Progenitor cell of endocrine pancreas (in vitro differentiated cells): ENCODE results near the gene TM4SF1. TPM values are rescaled to one million over a fixed set of nuclear protein-coding genes. Genes with fewer than 3 reads are reported as not detected.

Experiments
- DNase-seq: peaks from one replicate; pipeline ENCODE4 v3.0.0; 2021; ENCODE audit warnings: low spot score; ENCODE audit not compliant: unreplicated experiment
- H3K27ac Mint-ChIP-seq: 2 replicates; pipeline ENCODE4 v1.8.0; 2021; ENCODE audit warnings: mild to moderate bottlenecking, moderate library complexity, mixed read lengths
- H3K27me3 Mint-ChIP-seq: 2 replicates; pipeline ENCODE4 v1.8.0; 2021; ENCODE audit warnings: mixed read lengths
- H3K36me3 Mint-ChIP-seq: 2 replicates; pipeline ENCODE4 v1.8.0; 2022; ENCODE audit warnings: mixed read lengths; ENCODE audit not compliant: insufficient read depth
- H3K4me1 Mint-ChIP-seq: 2 replicates; pipeline ENCODE4 v1.8.0; 2021; ENCODE audit warnings: low read depth, mixed read lengths
- H3K4me3 Mint-ChIP-seq: 2 replicates; pipeline ENCODE4 v1.8.0; 2021; ENCODE audit warnings: low read depth, mild to moderate bottlenecking, moderate library complexity, mixed read lengths
- H3K9me3 Mint-ChIP-seq: 2 replicates; pipeline ENCODE4 v1.8.0; 2021; ENCODE audit warnings: low read depth, mixed read lengths
- total RNA-seq: library from RNA; stranded (reverse); gene quantifications from 2 replicates; pipeline ENCODE4 v1.2.1, GENCODE V29; 2021
- TF ChIP-seq, protein P1 (sequence below): fragments of 200-600 bp; sonication (generic); IDR thresholded peaks from one replicate; pipeline ENCODE4 v1.5.0; 2021; ENCODE audit warnings: antibody characterized with exemption, mild to moderate bottlenecking; ENCODE audit not compliant: unreplicated experiment

The TM4SF1 gene
- total RNA-seq, 1 donor from 2014 or later, result 2.1 TPM

DNA sequence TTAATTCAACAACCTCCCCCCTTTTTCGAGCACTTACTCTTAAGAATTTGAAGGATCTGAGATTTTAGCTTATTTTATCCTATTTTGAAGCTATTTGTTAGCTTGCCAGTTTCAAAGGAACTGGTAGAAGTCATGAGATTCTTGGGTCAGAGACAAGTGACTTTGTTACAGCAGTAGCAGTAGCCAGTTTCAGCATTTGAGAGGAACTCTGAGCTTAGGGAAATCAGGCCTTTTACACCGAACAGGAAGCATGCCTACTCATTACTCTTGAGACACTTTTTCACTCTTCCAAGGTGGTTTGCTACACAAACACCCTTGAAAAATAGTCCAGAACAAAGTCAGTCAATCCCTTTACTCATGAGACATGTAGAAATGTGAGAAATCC is 24.5 kb upstream of the TM4SF1 start:
- H3K9me3 Mint-ChIP-seq, result no peaks in the 10 kb centered on the region
- H3K27me3 Mint-ChIP-seq, result no peaks in the 10 kb centered on the region
- no peaks in the 10 kb centered on the region for H3K36me3 Mint-ChIP-seq
- TF ChIP-seq, protein P1, sequence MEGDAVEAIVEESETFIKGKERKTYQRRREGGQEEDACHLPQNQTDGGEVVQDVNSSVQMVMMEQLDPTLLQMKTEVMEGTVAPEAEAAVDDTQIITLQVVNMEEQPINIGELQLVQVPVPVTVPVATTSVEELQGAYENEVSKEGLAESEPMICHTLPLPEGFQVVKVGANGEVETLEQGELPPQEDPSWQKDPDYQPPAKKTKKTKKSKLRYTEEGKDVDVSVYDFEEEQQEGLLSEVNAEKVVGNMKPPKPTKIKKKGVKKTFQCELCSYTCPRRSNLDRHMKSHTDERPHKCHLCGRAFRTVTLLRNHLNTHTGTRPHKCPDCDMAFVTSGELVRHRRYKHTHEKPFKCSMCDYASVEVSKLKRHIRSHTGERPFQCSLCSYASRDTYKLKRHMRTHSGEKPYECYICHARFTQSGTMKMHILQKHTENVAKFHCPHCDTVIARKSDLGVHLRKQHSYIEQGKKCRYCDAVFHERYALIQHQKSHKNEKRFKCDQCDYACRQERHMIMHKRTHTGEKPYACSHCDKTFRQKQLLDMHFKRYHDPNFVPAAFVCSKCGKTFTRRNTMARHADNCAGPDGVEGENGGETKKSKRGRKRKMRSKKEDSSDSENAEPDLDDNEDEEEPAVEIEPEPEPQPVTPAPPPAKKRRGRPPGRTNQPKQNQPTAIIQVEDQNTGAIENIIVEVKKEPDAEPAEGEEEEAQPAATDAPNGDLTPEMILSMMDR, result no peak
- H3K4me3 Mint-ChIP-seq, result no peak overlapping the region
- H3K27ac Mint-ChIP-seq, result peak overlapping the region; percentile 88
- H3K4me1 Mint-ChIP-seq, result peaks cover 29% of the 10 kb centered on the region
- DNase-seq, result no peak

- Mint-ChIP-seq H3K9me3 (no peaks in the 10 kb centered on the region), H3K27ac (peak overlapping the region; percentile 79), H3K36me3 (no peaks in the 10 kb centered on the region), H3K4me3 (no peak overlapping the region), H3K27me3 (no peaks in the 10 kb centered on the region), H3K4me1 (peaks cover 30% of the 10 kb centered on the region)
- TF ChIP-seq, protein P1, result no peak
- no peak for DNase-seq
Observed at GRCh38 chr3:149401212-149401925, 23.9 kb upstream of the TM4SF1 start.

- Mint-ChIP-seq H3K27me3 (no peaks in the 10 kb centered on the region), H3K27ac (no peak overlapping the region), H3K36me3 (no peaks in the 10 kb centered on the region), H3K9me3 (no peaks in the 10 kb centered on the region), H3K4me3 (no peak overlapping the region), H3K4me1 (peaks cover 28% of the 10 kb centered on the region)
- no peak for DNase-seq
- TF ChIP-seq, protein P1, result no peak
Observed at GRCh38 chr3:149400645-149401044, 23.2 kb upstream of the TM4SF1 start.

DNA sequence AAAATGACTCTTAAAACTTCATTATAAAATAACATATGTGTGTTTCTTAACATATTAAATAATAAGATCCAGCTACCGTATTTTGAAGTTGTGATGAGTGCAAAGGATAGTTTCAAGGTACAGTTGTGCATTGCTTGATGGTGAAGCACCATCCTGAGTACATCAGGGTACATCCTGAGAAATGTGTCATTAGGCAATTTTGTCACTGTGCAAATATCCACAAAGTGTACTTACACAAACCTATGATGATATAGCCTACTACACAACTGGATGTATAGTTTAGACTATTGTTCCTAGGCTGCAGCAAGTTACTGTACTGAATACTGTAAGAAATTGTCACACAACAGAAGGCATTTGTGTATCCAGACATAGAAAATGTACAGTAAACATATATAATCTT is 20.8 kb upstream of the TM4SF1 start:
- Mint-ChIP-seq H3K4me3 (no peak overlapping the region), H3K27me3 (no peaks in the 10 kb centered on the region), H3K36me3 (no peaks in the 10 kb centered on the region), H3K9me3 (no peaks in the 10 kb centered on the region), H3K27ac (no peak overlapping the region), H3K4me1 (peaks cover 25% of the 10 kb centered on the region)
- TF ChIP-seq, protein P1, result no peak
- no peak for DNase-seq

GRCh38 chr3:149397528-149397927 is 20.1 kb upstream of the TM4SF1 start:
- TF ChIP-seq, protein P1, result no peak
- DNase-seq, result no peak
- no peak overlapping the region for H3K4me3 Mint-ChIP-seq
- no peaks in the 10 kb centered on the region for H3K9me3 Mint-ChIP-seq
- no peaks in the 10 kb centered on the region for H3K36me3 Mint-ChIP-seq
- H3K27ac Mint-ChIP-seq, result no peak overlapping the region
- H3K4me1 Mint-ChIP-seq, result peaks cover 19% of the 10 kb centered on the region
- H3K27me3 Mint-ChIP-seq, result no peaks in the 10 kb centered on the region
